ENCODE data around the gene CAMKK2.
"Not testable (repeated sequence)": the region's sequence is repeated elsewhere in the genome, so short reads cannot be mapped to it uniquely, and the experiment has no call there.

Gene CAMKK2

DNA sequence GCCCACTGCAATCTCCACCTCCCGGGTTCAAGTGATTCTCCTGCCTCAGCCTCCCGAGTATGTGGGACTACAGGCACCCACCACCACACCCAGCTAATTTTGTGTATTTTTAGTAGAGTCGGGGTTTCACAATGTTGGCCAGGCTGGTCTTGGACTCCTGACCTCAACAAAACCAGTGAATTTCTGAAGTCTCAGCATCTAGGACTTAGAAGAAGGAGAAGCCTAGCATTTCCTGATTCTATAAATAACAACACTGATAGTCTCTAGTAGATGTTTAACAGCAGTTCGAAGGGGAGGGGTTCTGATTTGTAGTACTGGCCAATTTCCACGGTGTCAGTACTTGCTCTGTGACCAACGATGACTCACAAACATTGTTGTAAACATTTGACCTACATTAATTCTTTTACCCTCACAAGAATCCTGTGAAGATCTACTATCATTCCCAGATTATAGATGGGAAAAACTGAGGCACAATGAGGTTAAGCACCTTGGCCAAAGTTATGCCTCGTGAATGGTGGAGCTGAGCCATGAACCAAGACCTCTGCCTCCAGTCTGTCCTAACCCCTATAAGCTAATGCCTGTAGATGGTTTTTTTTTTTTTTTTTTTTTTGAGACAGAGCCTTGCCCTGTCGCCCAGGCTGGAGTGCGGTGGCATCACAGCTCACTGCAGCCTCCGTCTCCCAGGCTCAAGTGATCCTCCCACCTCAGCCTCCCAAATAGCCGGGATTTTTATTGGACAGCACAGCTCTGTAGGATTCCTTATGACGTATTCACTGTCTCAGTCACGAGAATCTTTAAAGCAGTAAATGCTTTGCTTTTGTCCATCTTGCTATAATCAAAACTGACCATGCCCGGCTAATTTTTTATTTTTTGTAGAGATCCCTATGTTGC is 81.4 kb downstream of the CAMKK2 start:
- Histone ChIP-seq H3K27ac (no peak overlapping the region), H3K36me3 (no peaks in the 10 kb centered on the region), H3K9me3 (ENCODE audit: severe bottlenecking) (no peaks in the 10 kb centered on the region), H3K4me3 (ENCODE audit: low read depth, low read length) (no peak overlapping the region), H3K27me3 (ENCODE audit: insufficient read depth, low read depth, severe bottlenecking) (no peaks in the 10 kb centered on the region)
- no peak for DNase-seq
- TF ChIP-seq, protein P1, sequence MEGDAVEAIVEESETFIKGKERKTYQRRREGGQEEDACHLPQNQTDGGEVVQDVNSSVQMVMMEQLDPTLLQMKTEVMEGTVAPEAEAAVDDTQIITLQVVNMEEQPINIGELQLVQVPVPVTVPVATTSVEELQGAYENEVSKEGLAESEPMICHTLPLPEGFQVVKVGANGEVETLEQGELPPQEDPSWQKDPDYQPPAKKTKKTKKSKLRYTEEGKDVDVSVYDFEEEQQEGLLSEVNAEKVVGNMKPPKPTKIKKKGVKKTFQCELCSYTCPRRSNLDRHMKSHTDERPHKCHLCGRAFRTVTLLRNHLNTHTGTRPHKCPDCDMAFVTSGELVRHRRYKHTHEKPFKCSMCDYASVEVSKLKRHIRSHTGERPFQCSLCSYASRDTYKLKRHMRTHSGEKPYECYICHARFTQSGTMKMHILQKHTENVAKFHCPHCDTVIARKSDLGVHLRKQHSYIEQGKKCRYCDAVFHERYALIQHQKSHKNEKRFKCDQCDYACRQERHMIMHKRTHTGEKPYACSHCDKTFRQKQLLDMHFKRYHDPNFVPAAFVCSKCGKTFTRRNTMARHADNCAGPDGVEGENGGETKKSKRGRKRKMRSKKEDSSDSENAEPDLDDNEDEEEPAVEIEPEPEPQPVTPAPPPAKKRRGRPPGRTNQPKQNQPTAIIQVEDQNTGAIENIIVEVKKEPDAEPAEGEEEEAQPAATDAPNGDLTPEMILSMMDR (IDR thresholded peaks at IDR 0.05; ENCODE audit: low read depth, low read length): no peak

DNA sequence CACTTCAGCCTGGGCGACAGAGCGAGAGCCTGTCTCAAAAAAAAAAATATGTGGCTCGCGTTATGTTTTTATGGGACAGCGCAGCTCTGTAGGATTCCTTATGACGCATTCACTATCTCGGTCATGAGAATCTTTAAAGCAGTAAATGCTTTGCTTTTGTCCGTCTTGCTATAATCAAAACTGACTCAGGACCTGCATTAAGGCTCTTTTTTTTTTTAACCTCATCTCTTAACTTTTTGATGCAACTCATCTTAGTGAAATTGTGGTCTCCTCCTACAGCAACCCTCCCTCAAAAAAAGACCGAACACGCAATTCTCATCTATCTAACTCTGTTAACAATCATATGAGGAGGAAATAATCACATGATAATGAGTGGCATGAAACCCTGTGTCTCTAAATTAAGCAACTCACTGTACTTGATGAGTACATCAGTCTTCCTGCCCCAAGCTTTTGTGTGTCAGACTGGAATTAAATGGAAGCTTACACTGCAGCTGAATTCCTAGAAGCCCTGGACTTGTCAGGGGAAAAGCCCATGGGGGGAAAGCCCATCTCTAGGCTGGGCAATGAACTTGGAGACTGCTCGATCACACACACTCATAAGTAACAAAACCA is 82.2 kb downstream of the CAMKK2 start:
- TF ChIP-seq, protein P1 (IDR thresholded peaks at IDR 0.05; ENCODE audit: low read depth, low read length): no peak
- no peaks in the 10 kb centered on the region for H3K9me3 ChIP-seq (ENCODE audit: severe bottlenecking)
- no peak for DNase-seq
- H3K27me3 ChIP-seq (ENCODE audit: insufficient read depth, low read depth, severe bottlenecking): no peaks in the 10 kb centered on the region
- H3K4me3 ChIP-seq (ENCODE audit: low read depth, low read length): no peak overlapping the region
- H3K36me3 ChIP-seq: no peaks in the 10 kb centered on the region
- no peak overlapping the region for H3K27ac ChIP-seq

DNA sequence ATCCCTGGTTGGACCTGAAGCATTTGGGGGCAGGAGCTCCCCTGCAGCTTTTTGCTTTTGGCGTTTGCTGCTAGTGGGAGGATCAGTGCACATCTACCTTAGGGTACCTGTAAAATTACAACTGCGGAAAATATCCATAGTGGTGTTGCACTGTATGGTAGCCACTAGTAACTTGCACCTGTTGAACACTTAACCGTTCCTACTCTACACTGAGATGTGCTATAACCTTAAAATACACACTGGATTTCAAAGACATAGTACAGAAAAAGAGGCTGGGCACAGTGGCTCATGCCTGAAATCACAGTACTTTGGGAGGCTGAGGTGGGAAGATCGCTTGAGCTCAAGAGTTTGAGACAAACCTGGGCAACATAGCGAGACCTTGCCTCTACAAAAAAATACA is 83.6 kb downstream of the CAMKK2 start:
- TF ChIP-seq, protein P1 (IDR thresholded peaks at IDR 0.05; ENCODE audit: low read depth, low read length): no peak
- no peak overlapping the region for H3K4me3 ChIP-seq (ENCODE audit: low read depth, low read length)
- no peaks in the 10 kb centered on the region for H3K36me3 ChIP-seq
- DNase-seq: no peak
- no peaks in the 10 kb centered on the region for H3K9me3 ChIP-seq (ENCODE audit: severe bottlenecking)
- H3K27ac ChIP-seq: no peak overlapping the region
- H3K27me3 ChIP-seq (ENCODE audit: insufficient read depth, low read depth, severe bottlenecking): no peaks in the 10 kb centered on the region

DNA sequence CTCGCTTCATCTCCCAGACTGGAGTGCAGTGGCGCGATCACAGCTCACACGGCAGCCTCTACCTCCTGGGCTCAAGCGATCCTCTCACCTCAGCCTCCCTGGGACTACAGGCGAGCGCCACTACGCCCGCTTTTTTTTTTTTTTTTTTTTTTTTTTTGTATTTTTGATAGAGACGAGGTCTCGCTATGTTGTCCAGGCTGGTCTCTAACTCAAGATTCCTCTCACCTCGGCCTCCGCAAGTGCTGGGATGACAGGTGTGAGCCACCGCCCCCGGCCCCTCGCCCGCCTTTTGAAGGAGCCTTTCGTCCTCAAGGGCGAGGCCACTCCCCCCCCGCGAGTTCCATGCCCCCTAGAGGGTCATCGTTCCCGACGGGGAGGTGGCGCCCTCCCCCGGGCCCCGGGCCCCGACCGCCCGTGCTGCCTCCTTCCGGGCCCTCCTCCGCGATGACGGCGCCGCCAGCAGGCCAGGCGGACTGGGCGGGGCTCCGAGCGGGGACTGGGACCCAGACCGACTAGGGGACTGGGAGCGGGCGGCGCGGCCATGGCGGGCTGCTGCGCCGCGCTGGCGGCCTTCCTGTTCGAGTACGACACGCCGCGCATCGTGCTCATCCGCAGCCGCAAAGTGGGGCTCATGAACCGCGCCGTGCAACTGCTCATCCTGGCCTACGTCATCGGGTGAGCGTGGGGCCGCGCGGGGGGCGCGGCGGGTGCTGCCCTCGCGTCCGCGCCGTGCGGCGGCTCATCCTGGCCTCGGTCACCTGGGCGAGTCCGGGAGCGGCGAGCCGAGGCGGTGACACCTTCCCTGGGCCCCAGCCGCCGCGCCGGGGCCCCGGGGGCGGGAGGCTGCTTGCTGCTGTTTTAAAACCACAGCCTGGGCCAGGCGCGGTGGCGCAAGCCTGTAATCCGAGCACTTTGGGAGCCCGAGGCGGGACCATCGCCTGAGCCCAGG is 86.6 kb downstream of the CAMKK2 start, which contains the start of gene P2RX4:
TSS of gene P2RX4 (plus strand) at position 506 of the 949 bp plus-strand sequence. CDS start at position 542, 36 bp downstream.
- Histone ChIP-seq H3K27ac (peak within 1 kb of the TSS; percentile 62), H3K4me3 (ENCODE audit: low read depth, low read length) (peak within 1 kb of the TSS; percentile 63), H3K9me3 (ENCODE audit: severe bottlenecking) (no peaks in the 10 kb centered on the region), H3K36me3 (no peaks in the 10 kb centered on the region), H3K27me3 (ENCODE audit: insufficient read depth, low read depth, severe bottlenecking) (no peaks in the 10 kb centered on the region)
- peak; percentile 90 for DNase-seq
- TF ChIP-seq, protein P1 (IDR thresholded peaks at IDR 0.05; ENCODE audit: low read depth, low read length): peak; percentile 29; the same call in 1 of the 2 replicates

DNA sequence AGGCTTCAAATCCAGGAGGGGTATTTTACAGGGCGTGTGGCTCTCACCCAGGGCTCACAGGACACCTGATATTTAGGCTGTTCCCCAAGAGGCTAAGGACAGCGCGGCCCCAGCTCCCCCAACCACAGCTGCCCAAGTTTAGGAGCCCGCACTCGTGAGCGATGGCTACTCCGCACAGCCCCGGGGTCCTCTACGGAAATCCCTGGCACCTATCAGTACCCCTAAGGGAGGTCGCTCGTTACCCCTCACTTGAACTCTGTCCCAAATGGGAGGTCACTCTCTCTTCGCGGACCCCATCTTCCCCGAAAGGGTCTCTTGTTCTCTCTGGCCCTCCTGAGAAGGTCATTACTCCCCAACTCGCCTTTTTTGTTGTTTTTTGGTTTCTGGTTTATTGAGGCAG is 87.3 kb downstream of the CAMKK2 start:
- Histone ChIP-seq H3K36me3 (no peaks in the 10 kb centered on the region), H3K4me3 (ENCODE audit: low read depth, low read length) (no peak overlapping the region), H3K9me3 (ENCODE audit: severe bottlenecking) (no peaks in the 10 kb centered on the region), H3K27me3 (ENCODE audit: insufficient read depth, low read depth, severe bottlenecking) (no peaks in the 10 kb centered on the region), H3K27ac (no peak overlapping the region)
- TF ChIP-seq, protein P1 (IDR thresholded peaks at IDR 0.05; ENCODE audit: low read depth, low read length): no peak
- DNase-seq: no peak

DNA sequence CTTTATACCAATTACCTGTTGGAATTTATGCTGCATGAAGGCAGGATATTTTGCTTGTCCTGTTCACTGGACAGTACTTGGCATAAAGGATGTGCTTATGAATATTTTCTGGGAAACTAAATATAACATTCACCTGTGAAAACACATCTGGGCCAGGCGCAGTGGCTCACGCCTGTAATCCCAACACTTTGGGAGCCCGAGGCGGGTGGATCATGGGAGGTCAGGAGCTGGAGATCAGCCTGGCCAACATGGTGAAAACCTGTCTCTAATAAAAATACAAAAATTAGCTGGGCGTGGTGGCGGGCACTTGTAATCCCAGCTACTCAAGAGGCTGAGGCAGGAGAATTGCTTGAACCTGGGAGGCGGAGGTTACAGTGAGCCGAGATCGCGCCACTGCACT is 87.9 kb downstream of the CAMKK2 start:
- H3K9me3 ChIP-seq (ENCODE audit: severe bottlenecking); H3K4me3 ChIP-seq (ENCODE audit: low read depth, low read length); H3K36me3 ChIP-seq; H3K27me3 ChIP-seq (ENCODE audit: insufficient read depth, low read depth, severe bottlenecking); H3K27ac ChIP-seq; DNase-seq: not testable (repeated sequence)

Measured in WERI-Rb-1 (cell line).